Inflammatory macrophage treated with lipopolysaccharide for 1 hour (primary cell): Measurements from ENCODE around the gene ZNF429.
A peak's percentile ranks its signal among the peaks of the same experiment; 100 is the strongest.
"Not testable (repeated sequence)": the region's sequence is repeated elsewhere in the genome, so short reads cannot be mapped to it uniquely, and the experiment has no call there.

Experiments
- DNase-seq, 2 donors: peaks; one replicate each; pipeline ENCODE4 v3.0.0-alpha.2; 2020 to 2022

ZNF429 gene

DNA sequence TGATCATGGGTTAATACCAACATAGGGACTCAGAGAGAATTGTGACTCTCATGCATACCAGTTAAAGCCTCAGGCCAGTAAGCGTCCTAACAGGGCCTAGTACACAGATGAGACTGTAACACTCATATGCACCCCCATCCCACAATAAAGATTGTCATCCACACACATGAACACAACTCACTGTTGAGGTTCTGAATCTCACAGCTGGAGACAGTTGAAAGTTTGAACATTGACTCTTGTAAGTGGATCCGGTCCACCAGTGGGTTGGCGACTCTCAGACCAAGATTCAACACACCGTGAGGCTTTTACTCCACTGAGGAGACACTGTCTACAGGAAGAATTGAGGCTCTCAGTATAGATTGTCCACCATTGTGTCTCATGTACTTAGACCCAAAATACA, 88.1 kb downstream of the ZNF429 start:
- no peak for DNase-seq

DNA sequence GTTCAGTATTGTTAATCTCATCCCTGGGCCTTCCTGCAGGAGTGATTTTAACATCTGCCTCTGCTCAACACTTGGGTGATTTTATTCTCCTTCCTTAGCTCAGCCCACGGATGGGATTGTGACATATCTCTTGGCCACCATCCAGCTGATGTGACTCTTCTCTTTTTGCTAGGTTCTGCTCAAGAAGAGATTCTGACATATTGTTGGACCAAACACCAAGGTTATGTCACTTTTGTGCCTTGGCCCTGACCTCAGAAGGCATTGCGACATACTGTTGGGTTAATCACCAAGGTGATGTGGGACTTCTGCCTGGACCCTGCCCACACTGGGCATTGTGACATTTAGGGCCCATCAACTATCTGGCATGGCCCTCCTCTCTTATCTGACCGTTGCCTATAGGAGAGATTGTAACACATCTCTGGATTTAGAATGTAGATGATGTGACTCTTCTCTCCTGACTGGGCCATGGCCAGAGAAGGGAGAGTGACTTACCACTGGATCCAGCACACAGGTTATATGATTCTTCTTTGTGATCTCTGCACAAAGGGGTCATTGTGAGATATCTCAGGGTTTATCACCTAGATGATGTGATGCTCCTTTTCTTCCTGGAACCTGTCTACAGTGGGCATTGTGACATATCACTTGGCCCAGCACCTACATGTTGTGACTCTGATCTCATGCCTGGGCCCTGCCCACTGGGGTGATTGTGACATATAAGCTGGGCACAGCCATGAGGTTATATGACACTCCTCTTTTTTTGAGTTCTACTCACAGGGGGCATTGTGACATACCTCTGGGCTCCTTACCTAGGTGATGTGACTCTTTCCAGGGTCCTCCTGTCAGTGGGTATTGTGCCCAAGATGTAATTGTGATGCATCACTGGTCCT, 88.8 kb downstream of the ZNF429 start:
- peak; percentile 84 to 91 for DNase-seq

DNA sequence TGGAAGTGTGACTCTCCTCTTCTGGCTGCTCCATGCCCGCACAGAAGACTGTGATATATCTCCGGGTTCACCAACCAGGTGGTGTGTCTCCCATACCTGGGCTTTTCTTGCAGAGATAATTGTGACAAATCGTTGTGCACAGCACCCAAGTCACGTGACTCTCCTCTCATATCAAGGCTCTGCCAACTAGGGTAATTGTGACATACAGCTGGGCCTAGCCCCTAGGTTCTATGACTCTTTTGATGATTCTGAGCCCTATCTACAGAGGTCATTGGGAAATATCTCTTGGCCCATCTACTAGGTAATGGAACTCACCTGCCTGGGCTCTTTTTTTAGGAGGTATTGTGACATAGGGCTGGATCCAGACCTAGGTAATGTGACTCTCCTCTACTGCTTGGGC, 89.8 kb downstream of the ZNF429 start:
- DNase-seq = no peak

DNA sequence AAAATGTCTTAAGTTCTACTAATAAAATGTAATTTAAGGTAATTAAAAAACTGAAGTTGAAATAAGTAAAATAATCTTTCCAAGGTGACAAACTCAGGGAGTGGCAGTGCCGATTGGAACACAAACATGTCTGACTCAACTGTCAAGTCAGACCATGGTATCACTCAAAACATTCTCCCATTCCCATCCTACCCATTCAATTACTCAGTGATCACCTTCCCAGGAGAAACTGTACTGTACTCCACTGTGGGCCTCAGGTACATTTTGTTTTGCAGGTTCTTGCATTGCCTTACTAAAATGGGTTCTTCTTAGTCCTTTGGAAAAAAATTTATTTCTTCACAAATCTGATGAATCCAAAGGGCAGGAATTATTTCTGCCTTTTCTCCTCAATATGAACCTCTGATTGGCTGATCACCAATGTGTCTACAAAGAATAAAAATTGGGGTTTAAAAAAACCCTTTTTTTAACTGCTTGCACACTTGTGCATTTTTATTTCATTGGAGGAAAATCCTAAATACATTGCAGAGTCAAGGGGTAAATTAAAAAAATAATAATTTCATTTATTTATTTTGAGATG, 96.8 kb downstream of the ZNF429 start:
- DNase-seq = no peak

DNA sequence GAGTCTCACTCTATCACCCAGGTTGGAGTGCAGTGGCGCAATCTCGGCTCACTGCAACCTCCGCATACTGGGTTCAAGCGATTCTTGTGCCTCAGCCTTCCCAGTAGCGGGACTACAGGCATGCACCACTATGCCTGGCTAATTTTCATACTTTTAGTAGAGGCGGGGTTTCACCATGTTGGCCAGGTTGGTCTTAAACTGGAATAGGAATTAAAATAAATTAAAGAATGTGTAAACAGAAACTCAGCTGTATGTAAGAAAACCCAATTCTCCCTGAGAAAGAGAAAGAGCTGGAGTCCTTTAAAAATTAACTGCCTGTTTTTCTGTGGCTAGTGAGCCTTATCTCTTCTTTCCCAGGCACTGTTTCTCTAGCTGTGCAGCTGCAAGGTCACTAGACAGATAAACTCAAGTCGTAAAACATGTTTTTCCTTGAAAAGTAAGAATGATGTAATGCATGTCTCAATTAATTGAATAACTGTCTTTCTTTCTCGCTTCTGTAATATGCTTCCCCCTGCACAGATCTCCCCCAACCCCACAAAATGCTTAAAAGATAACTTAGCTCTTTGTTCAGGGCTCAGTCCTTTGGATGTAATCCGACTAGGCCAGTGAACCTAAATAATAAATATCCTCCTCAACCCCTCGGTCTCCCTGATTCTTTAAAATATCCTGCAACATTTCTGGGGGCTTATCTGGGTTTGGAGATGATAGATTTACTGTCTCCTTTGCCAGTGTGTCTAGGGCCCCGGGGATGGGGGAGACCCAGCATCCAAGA, 97.4 kb downstream of the ZNF429 start:
- not testable (repeated sequence) for DNase-seq

DNA sequence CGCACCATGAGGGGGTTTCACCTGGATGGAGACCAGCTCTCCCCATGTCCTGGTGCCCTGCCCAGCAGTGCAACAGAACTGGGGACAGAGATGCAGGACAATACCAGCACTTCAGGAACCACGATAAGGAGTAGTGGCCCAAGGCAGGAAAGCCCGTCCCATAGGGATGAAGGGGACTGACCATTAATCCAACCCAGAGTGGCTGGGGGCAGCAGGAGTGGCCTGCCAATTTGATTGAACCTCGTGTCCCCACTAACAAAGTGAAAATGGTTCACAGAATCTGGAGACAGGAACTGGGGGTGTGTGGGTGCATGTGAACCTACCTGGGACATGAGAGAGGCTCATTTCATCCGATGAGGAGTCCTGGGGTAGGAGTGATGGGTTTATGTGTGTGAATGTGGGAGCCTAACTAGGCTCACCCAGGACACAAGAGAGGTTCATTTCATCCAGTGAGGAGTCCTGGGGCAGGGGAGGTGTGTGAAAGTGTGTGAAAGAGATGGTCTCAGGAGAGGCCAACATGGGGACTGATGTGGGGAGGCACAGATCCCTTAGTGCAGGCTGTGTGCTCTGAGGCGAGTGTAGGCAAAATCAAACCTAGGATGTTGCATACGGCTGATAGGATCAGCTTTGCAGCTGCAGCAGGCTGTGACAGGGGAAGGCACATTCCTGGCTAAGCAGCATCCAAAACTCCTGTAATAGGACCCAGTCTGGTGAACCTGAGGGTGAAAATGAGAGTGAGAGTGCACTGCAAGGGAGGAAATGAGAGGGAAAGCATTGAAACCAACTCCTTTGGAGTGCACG, 98.2 kb downstream of the ZNF429 start:
- no peak for DNase-seq

DNA sequence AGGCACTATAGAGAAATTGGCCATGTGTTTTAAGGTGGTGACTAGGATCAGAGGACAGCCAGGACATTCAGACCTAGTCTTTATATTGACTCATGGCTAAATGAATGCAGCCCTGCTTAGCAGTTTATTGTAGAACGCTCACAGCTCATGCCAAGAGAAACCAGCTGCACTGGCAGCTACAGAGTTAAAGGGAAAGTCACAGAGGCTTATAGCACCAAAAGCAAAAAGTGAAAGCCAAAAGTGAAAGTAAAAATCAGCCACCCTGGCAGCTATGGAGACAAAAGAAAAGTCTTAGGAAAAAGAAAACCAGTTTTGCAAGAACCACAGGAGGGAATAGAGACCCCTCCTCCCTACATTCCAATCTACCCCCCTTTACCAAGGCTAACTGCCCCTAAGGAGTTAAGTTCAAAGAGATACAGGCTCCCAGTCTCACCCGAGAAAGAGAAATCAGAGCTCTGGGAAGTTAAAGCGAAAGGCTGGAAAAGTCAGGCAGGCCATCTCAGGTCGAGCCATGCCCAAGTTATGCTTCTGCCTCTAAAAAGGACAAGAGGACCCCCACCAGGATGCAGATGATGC, 99.0 kb downstream of the ZNF429 start:
- DNase-seq = peak in 1 of 2 donors; percentile 46
